GM12875 (cell line): ENCODE measurements around the gene AXIN1.

Experiments used
- H3K4me3 ChIP-seq: one replicate; pipeline ENCODE4 v1.5.1; 2011; ENCODE audit warnings: low read depth, low read length, control low read depth
- TF ChIP-seq, protein P1 (sequence below): IDR thresholded peaks from 2 replicates; pipeline ENCODE4 v1.5.1; 2011; ENCODE audit warnings: low read depth, mild to moderate bottlenecking, control low read depth, inconsistent platforms, low read length, moderate library complexity, borderline replicate concordance; ENCODE audit not compliant: insufficient read depth

Gene AXIN1

DNA sequence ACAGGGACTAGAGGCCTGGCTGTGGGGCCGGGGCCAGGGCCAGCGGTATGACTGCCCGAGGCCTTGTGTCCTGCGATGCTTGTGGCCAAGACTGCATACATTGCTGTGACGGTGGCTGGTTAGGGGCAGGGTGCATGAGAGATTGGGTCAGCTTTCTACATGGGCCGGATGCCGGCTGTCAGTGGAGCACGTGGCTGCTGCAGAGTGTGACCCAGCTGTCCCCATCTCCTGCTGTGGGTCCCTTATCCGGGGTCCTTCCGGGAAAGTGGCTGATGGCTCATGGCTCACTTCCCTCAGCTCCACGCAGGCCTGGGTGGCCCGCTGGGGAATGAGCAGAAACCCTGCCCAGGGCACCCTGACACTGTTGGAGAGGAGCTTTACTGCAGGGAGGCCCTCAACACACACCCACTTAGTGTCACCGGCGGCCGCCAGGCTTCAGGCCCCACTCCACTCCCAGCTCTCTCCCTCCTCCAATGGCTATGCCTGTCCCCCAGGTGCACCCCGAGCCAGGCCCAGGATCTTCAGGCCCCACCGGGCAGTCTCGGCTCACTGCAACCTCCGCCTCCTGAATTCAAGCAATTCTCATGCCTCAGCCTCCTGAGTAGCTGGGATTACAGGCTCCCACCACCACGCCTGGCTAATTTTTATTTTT is 76.0 kb downstream of the AXIN1 start:
- no peak overlapping the region for H3K4me3 ChIP-seq
- TF ChIP-seq, protein P1, sequence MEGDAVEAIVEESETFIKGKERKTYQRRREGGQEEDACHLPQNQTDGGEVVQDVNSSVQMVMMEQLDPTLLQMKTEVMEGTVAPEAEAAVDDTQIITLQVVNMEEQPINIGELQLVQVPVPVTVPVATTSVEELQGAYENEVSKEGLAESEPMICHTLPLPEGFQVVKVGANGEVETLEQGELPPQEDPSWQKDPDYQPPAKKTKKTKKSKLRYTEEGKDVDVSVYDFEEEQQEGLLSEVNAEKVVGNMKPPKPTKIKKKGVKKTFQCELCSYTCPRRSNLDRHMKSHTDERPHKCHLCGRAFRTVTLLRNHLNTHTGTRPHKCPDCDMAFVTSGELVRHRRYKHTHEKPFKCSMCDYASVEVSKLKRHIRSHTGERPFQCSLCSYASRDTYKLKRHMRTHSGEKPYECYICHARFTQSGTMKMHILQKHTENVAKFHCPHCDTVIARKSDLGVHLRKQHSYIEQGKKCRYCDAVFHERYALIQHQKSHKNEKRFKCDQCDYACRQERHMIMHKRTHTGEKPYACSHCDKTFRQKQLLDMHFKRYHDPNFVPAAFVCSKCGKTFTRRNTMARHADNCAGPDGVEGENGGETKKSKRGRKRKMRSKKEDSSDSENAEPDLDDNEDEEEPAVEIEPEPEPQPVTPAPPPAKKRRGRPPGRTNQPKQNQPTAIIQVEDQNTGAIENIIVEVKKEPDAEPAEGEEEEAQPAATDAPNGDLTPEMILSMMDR = no peak

DNA sequence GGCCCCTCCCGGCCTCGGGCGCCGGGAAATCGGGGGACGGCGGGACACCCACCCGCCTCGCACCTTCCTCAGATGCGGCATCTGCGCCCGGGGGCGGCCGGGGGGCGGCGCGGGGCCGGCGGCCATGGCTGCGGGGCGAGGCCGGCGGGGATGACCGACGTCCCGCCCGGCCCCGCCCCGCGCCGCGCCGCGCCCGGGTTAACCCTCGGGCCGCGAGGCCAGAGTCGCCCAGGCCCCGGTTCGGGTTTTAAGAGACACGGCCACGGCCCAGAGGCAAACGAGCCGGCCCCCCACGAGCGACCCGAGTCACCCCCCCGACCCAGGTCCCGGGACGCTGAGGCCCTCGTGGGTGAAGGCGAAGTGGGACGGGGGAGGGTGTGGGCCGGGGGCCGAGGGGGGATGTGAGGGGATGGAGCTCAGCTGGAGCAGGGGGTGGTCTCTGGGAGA is 76.7 kb downstream of the AXIN1 start, which contains the start of gene RGS11:
Gene RGS11, minus strand, starts transcription at position 159 of the 447 bp plus-strand sequence. Its CDS starts 33 bp downstream, at position 126.
- TF ChIP-seq, protein P1 = no peak
- no peak within 1 kb of the TSS for H3K4me3 ChIP-seq

DNA sequence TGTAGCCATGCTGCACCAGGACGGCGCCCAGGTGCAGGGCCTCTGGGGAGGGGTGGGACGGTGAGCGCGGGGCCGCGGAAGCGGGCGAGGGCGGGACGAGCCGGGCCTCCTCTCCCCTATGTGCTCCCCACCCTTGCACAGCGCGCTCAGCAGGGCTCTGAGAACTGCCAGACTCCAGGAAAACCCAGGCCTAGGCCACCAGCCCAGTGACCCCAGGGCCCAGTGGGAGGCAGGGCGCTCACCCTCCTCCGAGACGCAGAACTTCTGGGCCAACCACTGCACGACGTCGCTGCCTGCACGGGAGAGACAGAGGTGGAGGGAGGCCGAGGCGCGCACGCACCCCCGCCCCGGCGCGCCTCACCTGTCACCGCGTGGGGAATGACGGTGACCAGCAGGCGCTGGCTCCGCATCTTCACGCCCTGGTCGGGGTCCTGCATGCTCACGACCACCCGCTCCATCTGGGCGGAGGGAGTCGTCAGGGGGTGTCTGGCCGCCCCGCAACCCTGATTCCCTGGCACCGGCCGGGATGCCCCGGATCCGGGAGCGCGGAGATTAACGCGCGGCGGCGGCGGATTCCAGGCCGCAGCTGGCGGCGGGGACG is 77.4 kb downstream of the AXIN1 start:
- TF ChIP-seq, protein P1 = no peak
- H3K4me3 ChIP-seq = no peak overlapping the region

DNA sequence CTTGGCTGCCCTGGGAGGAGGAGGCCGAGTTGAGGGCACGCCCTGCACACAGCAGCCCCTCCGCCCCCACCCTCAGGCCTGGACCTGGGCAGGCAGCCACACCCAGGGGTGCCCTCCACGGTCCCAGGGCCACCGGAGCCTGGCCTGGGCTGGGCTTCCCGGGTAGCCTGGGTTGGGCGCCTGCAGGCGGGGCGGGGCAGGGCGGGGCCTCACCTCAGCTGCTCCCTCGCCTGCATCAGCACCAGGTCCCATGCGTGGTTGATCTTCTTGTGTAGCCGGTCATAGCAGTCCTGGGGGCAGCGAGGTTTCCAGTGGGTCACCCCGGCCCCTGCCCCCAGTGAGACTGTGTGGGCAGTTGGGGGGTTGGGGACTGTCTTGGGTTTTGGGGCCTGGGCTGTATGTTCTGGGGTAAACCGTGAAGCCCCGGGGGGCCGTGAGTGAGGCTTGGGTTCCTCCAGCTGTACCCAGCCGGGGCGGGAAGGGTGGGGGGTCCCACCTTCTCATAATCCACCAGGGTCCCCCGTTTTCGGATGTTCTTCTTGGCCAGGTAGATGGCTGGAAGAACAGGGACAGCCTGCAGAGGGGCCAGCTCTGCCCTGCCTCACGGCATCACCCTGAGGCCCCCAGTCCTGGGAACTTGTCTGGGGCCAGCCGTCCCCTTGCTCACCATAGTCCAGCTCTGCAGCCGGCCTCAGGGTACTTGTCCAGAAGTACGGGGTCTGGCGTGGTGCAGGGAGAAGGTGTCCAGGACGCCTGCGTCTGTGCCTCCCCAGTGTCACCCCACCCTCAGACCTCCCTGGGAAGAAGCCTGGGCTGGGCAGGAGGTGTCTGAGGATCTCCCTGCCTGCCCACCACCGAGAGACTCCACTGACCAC is 78.7 kb downstream of the AXIN1 start:
- TF ChIP-seq, protein P1 = no peak
- no peak overlapping the region for H3K4me3 ChIP-seq

DNA sequence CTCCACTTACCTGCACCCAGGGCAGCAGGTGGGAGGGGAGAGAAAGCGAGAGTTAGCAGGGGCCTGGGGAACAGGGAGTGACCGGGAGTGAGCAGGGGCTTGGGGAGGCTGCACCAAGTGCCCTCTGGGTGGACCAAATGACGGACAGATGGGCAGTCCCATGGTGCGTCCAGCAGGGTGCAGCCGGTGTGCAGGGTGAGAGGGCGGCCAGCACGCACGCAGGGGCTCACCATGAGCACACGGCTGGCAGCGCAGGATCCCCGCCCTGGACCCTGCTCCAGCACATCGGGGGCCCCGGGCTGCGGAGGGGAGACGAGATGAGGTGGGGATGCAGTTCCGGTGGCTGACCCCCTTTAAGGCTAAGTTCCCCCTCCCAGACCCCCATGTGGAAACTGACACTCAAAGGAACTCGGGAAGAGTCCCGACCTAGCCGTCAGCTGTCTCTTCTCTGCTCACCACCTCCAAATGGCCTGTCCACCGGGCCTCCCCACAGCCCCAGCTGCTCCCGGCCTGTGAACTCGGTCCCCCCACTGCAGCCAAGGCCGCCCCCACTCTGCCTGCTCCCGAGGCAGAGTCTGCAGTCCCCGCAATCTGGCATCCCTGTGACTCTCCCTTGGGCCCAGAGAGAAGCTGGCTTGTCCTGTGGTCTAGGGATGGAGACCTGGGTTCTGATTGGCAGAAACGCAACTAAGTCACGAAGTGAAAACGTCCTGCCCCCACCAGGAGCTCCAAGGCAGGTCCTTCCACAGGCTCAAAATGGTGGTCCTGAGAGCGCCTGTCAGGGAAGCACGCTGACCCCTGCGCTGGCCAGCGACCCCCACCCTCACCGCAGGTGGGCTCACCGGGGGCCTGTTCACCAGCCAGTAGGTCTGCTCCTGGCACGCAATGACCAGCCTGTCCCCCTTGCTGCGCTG is 79.6 kb downstream of the AXIN1 start:
- TF ChIP-seq, protein P1 = no peak
- no peak overlapping the region for H3K4me3 ChIP-seq
